Mucosa of descending colon (tissue), 3 donors: ENCODE results near the gene OSBPL6. TPM values are rescaled to one million over a fixed set of nuclear protein-coding genes. Genes with fewer than 3 reads are reported as not detected.
A peak's percentile ranks its signal among the peaks of the same experiment; 100 is the strongest.

Source experiments
- ATAC-seq: fragments of 200-7000 bp; cut with Tn5 transposase; one replicate; pipeline ENCODE4 v1.9.1; 2020; ENCODE audit warnings: mild to moderate bottlenecking, moderate library complexity
- DNase-seq, 3 donors: peaks; one replicate each; pipeline ENCODE4 v3.0.0-alpha.2; 2020
- H3K36me3 ChIP-seq: fragments of 200-600 bp; one replicate; pipeline ENCODE4 v1.8.0; 2021; ENCODE audit warnings: low read depth, mild to moderate bottlenecking
- H3K4me1 ChIP-seq: fragments of 200-600 bp; one replicate; pipeline ENCODE4 v1.8.0; 2021; ENCODE audit warnings: low read depth, mild to moderate bottlenecking
- H3K4me3 ChIP-seq: fragments of 200-600 bp; one replicate; pipeline ENCODE4 v1.8.0; 2021; ENCODE audit warnings: mild to moderate bottlenecking
- H3K9me3 ChIP-seq: fragments of 200-600 bp; one replicate; pipeline ENCODE4 v1.8.0; 2021; ENCODE audit warnings: mild to moderate bottlenecking
- CTCF ChIP-seq: fragments of 200-600 bp; IDR thresholded peaks from one replicate; pipeline ENCODE4 v1.8.0; 2022; ENCODE audit warnings: antibody characterized with exemption, mild to moderate bottlenecking
- intact Hi-C, 2 donors: fragments of 100-400 bp; cut with DNase I in 1 of 2; cut with micrococcal nuclease in 1 of 2; formaldehyde crosslinking; loops; one replicate each; pipeline versions ENCODE4 v1.11.0 to v1.11.1; 2022; cut with DNase I, micrococcal nuclease
- total RNA-seq, 3 donors: library from RNA; stranded (reverse); fragmentation: NEBNext Ultra II Directional in 2 of 3; extraction: Animal tissue kit (Norgen Biotek cat#: 25700) in 2 of 3; gene quantifications; one replicate each; pipeline versions ENCODE4 v1.2.1 to v1.2.4, GENCODE V29; 2021 to 2023
- donor health status: DM: no; HTN: no; CAD: no; lungs with moderate emphysema.
- donor health status: DM: no; HTN: no; CAD: no.
- donor health status: DM: no; HTN: yes; CAD: no.

The OSBPL6 gene
- total RNA-seq, 3 donors from 2014 or later = 1.3 to 2.7 (median 1.5) TPM

GRCh38 chr2:178395941-178396570, 201.7 kb downstream of the OSBPL6 start:
- no peak for DNase-seq
- H3K9me3 ChIP-seq = no peaks in the 10 kb centered on the region
- H3K4me3 ChIP-seq = no peak overlapping the region
- H3K4me1 ChIP-seq = no peaks in the 10 kb centered on the region
- TF ChIP-seq CTCF = no peak
- ATAC-seq = no peak
- intact Hi-C loops = no loop called here
- no peaks in the 10 kb centered on the region for H3K36me3 ChIP-seq

GRCh38 chr2:178397002-178397605, 202.8 kb downstream of the OSBPL6 start:
- Histone ChIP-seq H3K9me3 (no peaks in the 10 kb centered on the region), H3K4me1 (no peaks in the 10 kb centered on the region), H3K4me3 (no peak overlapping the region), H3K36me3 (no peaks in the 10 kb centered on the region)
- intact Hi-C loops = no loop called here
- TF ChIP-seq CTCF = no peak
- DNase-seq = peak in 1 of 3 donors; percentile 42
- peak; percentile 59 for ATAC-seq

- intact Hi-C loops = no loop called here
- no peak for ATAC-seq
Observed at GRCh38 chr2:178401994-178402437, 207.7 kb downstream of the OSBPL6 start.

GRCh38 chr2:178403671-178404306, 209.5 kb downstream of the OSBPL6 start:
- intact Hi-C loops = no loop called here
- Histone ChIP-seq H3K36me3 (no peaks in the 10 kb centered on the region), H3K4me3 (no peak overlapping the region), H3K9me3 (no peaks in the 10 kb centered on the region), H3K4me1 (no peaks in the 10 kb centered on the region)
- TF ChIP-seq CTCF = no peak
- no peak for ATAC-seq
- DNase-seq = no peak

More at GRCh38 chr2:178401994-178402437, 207.7 kb downstream of the OSBPL6 start:
- DNase-seq = no peak
- Histone ChIP-seq H3K4me1 (no peaks in the 10 kb centered on the region), H3K4me3 (no peak overlapping the region), H3K36me3 (no peaks in the 10 kb centered on the region), H3K9me3 (no peaks in the 10 kb centered on the region)
- TF ChIP-seq CTCF = no peak

GRCh38 chr2:178404368-178404767, 210.1 kb downstream of the OSBPL6 start:
- no peak overlapping the region for H3K4me3 ChIP-seq
- H3K36me3 ChIP-seq = no peaks in the 10 kb centered on the region
- TF ChIP-seq CTCF = no peak
- peak; percentile 86 for ATAC-seq
- H3K4me1 ChIP-seq = no peaks in the 10 kb centered on the region
- H3K9me3 ChIP-seq = no peaks in the 10 kb centered on the region
- DNase-seq = peak; percentile 40 to 50 (median 42)
- intact Hi-C loops = no loop called here
